SH-SY5Y (cell line): Measurements from ENCODE around the gene TRIO.

Source experiments
- GATA2 ChIP-seq: IDR thresholded peaks from 2 replicates; pipeline ENCODE4 v1.6.1; 2011; ENCODE audit warnings: mild to moderate bottlenecking, low read depth, low read length
- GATA3 ChIP-seq: IDR thresholded peaks from 2 replicates; pipeline ENCODE4 v1.6.1; 2011; ENCODE audit warnings: low read depth, mild to moderate bottlenecking, low read length, moderate library complexity

DNA sequence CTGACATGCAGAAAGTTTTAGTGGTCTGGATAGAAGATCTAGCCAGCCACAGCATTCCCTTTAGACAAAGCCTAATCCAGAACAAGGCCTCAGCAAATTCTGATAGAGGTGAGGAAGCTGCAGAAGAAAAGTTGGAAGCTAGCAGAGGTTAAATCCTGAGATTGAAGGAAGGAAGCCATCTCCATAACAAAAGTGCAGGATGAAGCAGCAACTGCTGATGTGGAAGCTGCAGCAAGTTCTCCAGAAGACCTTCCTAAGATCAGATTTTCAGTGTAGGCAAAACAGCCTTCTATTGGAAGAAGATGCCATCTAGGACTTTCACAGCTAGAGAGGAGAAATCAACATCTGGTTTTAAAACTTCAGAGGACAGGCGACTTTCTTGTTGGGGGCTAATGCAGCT lies 77.5 kb downstream of the TRIO start:
- TF ChIP-seq GATA3 (no peak), GATA2 (no peak)
